ENCODE data around the gene TTC28.
"Not testable (repeated sequence)": the region's sequence is repeated elsewhere in the genome, so short reads cannot be mapped to it uniquely, and the experiment has no call there.

TTC28 gene

DNA sequence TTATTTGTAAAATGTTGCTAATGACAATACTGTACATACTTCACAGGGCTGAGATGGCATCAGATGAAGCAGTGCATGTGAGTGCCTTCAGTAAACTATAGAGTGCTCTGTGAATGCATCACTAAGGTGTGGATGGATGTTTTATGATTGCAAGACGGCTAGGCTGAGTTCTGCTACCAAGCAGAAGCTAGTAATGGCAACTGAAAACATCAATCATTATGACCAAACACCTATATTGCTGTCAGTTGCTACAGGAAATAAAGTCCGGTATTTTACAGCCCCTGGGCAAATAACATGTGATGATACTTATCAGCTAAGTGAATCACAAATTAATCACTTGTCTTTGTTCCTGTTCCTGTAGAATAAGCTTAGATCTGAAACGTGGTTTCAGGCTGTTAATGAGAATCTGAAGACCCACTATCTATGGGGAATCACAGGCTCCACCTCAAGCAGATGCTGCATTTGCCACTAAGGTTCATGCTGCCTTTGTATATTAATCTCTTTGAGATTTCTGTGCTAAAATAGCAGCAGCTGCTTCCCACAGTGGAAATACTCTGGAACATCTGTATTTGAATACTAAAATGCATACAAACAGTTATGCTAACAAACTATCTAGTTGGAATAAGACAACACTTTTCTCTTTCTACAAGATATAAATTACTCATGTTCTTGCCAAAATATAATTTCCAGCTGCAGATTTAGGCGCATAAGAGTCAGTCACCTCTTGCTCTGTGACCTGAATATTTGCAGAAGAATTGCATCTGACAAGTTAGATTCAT lies 506.6 kb downstream of the TTC28 start:
- no peak for DNase-seq

DNA sequence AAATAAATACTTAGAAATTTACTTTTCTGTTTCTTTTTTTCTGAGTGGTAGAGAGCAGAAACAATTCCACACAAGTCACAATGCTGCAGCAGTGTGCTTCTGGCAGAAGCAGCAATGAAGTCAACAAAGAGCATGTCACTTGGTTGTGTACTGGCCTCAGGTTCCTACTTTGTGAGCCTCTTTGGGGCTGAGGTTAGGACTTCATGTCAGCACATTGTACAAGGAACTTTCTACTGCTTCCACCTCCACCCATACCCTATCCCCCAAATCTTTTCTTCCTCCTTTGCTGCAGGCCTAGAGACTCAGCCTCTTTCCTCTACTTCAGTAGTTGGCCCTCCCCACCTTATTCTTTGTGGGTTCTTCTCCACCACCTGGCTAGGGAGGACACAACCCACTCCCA lies 507.9 kb downstream of the TTC28 start:
- DNase-seq = no peak

GRCh38 chr22:28171115-28171514 lies 508.5 kb downstream of the TTC28 start:
- DNase-seq = no peak

- not testable (repeated sequence) for DNase-seq
Measured at GRCh38 chr22:28169314-28169713, 510.3 kb downstream of the TTC28 start.

- no peak for DNase-seq
Measured at GRCh38 chr22:28155808-28156207, 523.8 kb downstream of the TTC28 start.

DNA sequence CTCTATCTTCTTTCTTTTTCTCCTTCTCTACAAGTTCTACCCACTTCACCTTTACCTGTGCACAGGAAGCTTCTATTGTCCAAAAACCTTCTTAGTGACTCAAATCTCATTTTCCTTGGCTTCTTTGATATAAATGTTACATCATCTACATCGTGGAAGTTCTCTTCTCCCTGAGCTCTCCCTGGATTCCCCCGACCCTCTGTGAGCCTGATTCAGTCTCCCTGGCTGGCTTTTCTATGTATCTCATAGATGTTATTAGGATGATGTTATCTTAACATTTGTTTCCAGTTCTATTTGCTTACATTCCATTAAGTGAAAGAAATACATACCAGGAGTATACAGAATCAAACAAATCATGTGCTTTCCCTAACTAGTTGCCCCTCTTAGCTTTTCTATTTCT lies 524.8 kb downstream of the TTC28 start:
- DNase-seq = no peak

DNA sequence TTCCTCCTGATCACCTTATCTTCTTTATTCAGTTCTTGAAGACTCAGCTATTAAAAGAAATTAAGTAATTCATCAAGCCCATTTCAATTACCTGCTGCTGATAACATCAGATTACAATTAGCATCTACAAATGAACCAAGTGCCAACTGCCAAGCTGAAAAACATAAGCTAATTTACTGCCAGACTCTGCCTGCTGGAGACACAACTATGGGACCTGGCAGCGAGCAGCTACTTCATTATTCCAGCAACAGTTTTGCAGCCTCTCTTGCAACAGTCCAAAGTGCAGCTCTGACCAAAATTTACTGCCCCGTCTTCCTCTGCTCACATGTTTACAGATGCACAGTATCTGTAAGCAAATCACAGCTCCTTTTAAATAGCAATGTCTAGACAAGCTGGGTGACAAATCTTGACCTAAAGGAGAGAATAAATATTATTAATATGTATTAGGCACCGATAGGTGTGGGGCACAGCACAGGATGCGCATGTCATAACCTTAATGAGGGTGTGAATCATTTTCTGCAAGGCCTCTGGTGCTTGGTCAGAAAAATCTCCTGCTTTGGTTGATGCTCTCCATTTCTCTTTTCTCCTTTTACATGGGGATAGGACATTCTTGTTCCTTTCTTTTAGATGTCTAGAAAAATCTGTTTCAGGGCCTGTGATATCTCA lies 528.4 kb downstream of the TTC28 start:
- DNase-seq = no peak

GRCh38 chr22:28148816-28149465 lies 530.7 kb downstream of the TTC28 start:
- no peak for DNase-seq

DNA sequence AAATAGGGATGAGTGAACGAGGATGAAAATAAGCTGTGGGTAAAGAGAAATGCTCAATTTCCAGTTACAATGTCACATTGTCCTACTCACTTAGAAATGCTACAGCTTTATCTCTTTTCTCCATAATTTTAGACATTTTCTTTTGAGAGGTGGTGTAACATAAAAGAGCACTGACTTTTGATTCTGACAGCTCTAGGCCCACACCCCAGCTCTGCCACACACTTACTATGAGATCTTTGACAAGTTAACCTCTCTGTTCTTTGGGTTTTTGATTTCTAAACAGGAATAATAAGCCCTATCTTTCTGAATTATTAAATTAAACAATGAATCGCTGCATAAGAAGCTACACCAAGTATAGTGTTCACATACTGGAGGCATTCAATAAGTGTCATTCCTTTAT lies 532.2 kb downstream of the TTC28 start:
- DNase-seq = no peak

GRCh38 chr22:28146401-28147314 lies 533.0 kb downstream of the TTC28 start:
- DNase-seq = no peak

- no peak for DNase-seq
Measured at GRCh38 chr22:28143961-28144745, 535.5 kb downstream of the TTC28 start.

GRCh38 chr22:28143241-28143865 lies 536.3 kb downstream of the TTC28 start:
- DNase-seq = no peak

GRCh38 chr22:28142361-28142961 lies 537.2 kb downstream of the TTC28 start:
- no peak for DNase-seq

GRCh38 chr22:28141614-28142013 lies 538.0 kb downstream of the TTC28 start:
- no peak for DNase-seq

- DNase-seq = no peak
Measured at GRCh38 chr22:28139961-28140360, 539.7 kb downstream of the TTC28 start.

GRCh38 chr22:28139516-28139915 lies 540.1 kb downstream of the TTC28 start:
- DNase-seq = no peak

GRCh38 chr22:28137036-28137435 lies 542.6 kb downstream of the TTC28 start:
- no peak for DNase-seq

DNA sequence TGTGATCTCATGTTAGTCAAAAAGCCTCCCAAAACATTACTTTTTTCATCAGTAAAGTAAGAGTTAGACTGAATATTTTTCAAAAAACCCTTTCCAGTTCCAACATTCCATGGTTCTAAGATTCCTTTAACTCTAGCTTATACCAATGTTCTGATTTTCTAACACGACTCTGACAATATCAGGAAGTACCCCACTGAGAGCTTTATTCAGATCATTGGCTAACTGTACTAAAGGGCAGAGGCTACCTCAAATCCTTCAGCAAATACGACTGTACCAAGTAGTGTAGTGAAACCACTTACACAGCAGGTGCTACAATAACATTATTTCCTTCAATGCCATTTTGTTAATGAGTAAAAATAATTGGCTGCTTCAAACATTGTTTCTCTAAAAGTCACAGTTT lies 547.2 kb downstream of the TTC28 start:
- DNase-seq = no peak

DNA sequence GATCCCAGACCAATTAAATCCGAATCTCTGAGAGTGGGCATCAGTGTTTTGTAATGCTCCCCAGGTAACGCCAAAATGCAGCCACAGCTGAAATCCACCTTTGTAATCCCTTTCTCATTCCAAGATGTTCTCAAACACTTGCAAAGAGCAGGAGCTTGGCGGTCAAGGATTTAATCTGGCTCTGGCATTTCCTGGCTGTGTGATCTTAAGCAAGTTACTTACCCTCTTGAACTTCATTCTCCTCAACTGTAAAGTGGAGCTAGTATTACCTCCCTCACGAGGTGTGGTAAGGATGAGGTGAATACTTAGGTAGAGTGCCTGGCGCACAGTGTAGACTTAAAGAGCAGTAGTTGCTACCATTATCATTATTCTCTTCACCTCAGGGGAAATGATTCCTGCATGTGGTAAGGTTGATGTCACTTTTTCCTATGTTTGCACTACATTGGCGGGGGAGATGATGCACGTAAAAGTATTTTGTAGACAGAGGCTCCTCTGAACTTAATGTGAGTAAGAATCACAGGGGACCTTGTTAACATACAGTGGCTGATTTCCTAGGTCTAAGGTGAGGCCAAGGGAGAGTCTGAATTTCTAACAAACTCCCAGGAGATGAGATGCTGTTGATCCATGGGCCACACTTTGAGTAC lies 550.2 kb downstream of the TTC28 start:
- no peak for DNase-seq

DNA sequence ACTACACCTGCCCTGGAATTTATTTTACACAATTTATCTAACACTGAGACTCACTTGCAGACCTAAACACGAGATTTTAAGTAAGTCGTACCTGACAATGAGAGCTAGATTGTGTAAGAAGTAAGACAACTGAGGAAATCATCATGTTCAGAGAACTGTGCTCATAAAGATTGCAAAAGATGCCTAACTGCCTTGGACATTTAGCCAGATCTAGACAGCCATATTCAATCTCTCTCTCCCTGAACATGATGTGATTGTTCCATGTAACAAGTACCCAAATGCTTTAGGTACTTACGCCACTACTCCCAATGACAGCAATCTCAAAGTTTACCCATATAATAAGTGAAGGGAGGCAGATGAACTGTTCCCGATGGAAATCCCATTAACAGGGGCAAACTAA lies 550.8 kb downstream of the TTC28 start:
- no peak for DNase-seq

GRCh38 chr22:28125799-28126198 lies 553.8 kb downstream of the TTC28 start:
- DNase-seq = no peak

Measured in stimulated activated CD4-positive, alpha-beta T cell treated with anti-CD3 and anti-CD28 coated beads, Interleukin-2, amount 100 ng/mL, for 24 hours (primary cell).